Mammary epithelial cell (primary cell): ENCODE results near the gene USP48.

Experiments
- CTCF ChIP-seq, 2 donors: IDR thresholded peaks in 1 of 2; conservative IDR thresholded peaks in 1 of 2; 2 replicates each; pipeline ENCODE4 v1.5.1; 2011 to 2012; ENCODE audit warnings: inconsistent platforms in 2 of 2, low read length in 2 of 2, mild to moderate bottlenecking in 2 of 2, control low read depth in 1 of 2, low read depth in 1 of 2; ENCODE audit not compliant: insufficient read depth in 1 of 2; ENCODE audit errors: extremely low read depth in 1 of 2
- EZH2 ChIP-seq: IDR thresholded peaks from 2 replicates; pipeline ENCODE4 v1.6.1; 2012; ENCODE audit warnings: low read length, inconsistent platforms, borderline replicate concordance

- no peak for TF ChIP-seq CTCF (conservative IDR thresholded peaks at IDR 0.05 in 1 of 2, IDR thresholded peaks at IDR 0.05 in 1 of 2; ENCODE audit: extremely low read depth in 1 of 2, insufficient read depth in 1 of 2, low read depth in 1 of 2, low read length in 2 of 2)
- no peak for TF ChIP-seq EZH2
Observed at GRCh38 chr1:21821385-21822019, 38.6 kb upstream of the USP48 start.
